Measurements from ENCODE around the gene METTL26. TPM values are rescaled to one million over a fixed set of nuclear protein-coding genes. Genes with fewer than 3 reads are reported as not detected.

The METTL26 gene
- total RNA-seq, 1 donor, result 76.0 TPM

GRCh38 chr16:592518-593306, 43.4 kb downstream of the METTL26 start:
- H3K79me2 ChIP-seq (ENCODE audit: insufficient read depth, low read length), result peaks cover 76% of the 10 kb centered on the region
- no peak overlapping the region for H3K27ac ChIP-seq (ENCODE audit: low read depth, low read length)
- H3K4me3 ChIP-seq (ENCODE audit: insufficient read depth, low read length), result no peak overlapping the region
- no peak overlapping the region for H2AFZ ChIP-seq (ENCODE audit: low read length)
- no peaks in the 10 kb centered on the region for H3K9me3 ChIP-seq (ENCODE audit: low read depth, low read length)
- H3K27me3 ChIP-seq (ENCODE audit: insufficient read depth, low read length), result no peaks in the 10 kb centered on the region
- peaks cover 17% of the 10 kb centered on the region for H3K4me1 ChIP-seq (ENCODE audit: insufficient read depth, low read length)
- H3K4me2 ChIP-seq (ENCODE audit: insufficient read depth, low read length), result no peak overlapping the region
- no peak for TF ChIP-seq CTCF (IDR thresholded peaks at IDR 0.05; ENCODE audit: extremely low read depth, low read depth, low read length)
- peaks cover 57% of the 10 kb centered on the region for H4K20me1 ChIP-seq (ENCODE audit: insufficient read depth, low read length)
- peak; percentile 78 for DNase-seq (ENCODE audit: insufficient read length, low spot score, missing footprints)
- no peaks in the 10 kb centered on the region for H3K36me3 ChIP-seq (ENCODE audit: insufficient read depth, low read length)

GRCh38 chr16:591892-592517, 44.1 kb downstream of the METTL26 start:
- Histone ChIP-seq H3K4me1 (ENCODE audit: insufficient read depth, low read length) (peaks cover 21% of the 10 kb centered on the region), H3K36me3 (ENCODE audit: insufficient read depth, low read length) (no peaks in the 10 kb centered on the region), H3K9me3 (ENCODE audit: low read depth, low read length) (no peaks in the 10 kb centered on the region), H3K27ac (ENCODE audit: low read depth, low read length) (no peak overlapping the region), H3K27me3 (ENCODE audit: insufficient read depth, low read length) (no peaks in the 10 kb centered on the region), H3K4me3 (ENCODE audit: insufficient read depth, low read length) (no peak overlapping the region), H3K79me2 (ENCODE audit: insufficient read depth, low read length) (peaks cover 78% of the 10 kb centered on the region), H3K4me2 (ENCODE audit: insufficient read depth, low read length) (no peak overlapping the region), H4K20me1 (ENCODE audit: insufficient read depth, low read length) (peaks cover 59% of the 10 kb centered on the region), H2AFZ (ENCODE audit: low read length) (no peak overlapping the region)
- DNase-seq (ENCODE audit: insufficient read length, low spot score, missing footprints), result peak; percentile 66
- TF ChIP-seq CTCF (IDR thresholded peaks at IDR 0.05; ENCODE audit: extremely low read depth, low read depth, low read length), result no peak

- Histone ChIP-seq H3K27ac (ENCODE audit: low read depth, low read length) (peak overlapping the region; percentile 51), H3K4me3 (ENCODE audit: insufficient read depth, low read length) (peak overlapping the region; percentile 97), H4K20me1 (ENCODE audit: insufficient read depth, low read length) (peaks cover 55% of the 10 kb centered on the region), H3K4me2 (ENCODE audit: insufficient read depth, low read length) (peak overlapping the region; percentile 81), H3K9me3 (ENCODE audit: low read depth, low read length) (no peaks in the 10 kb centered on the region), H3K4me1 (ENCODE audit: insufficient read depth, low read length) (peaks cover 29% of the 10 kb centered on the region), H3K27me3 (ENCODE audit: insufficient read depth, low read length) (no peaks in the 10 kb centered on the region), H3K36me3 (ENCODE audit: insufficient read depth, low read length) (no peaks in the 10 kb centered on the region), H2AFZ (ENCODE audit: low read length) (no peak overlapping the region), H3K79me2 (ENCODE audit: insufficient read depth, low read length) (peaks cover 72% of the 10 kb centered on the region)
- no peak for TF ChIP-seq CTCF (IDR thresholded peaks at IDR 0.05; ENCODE audit: extremely low read depth, low read depth, low read length)
- DNase-seq (ENCODE audit: insufficient read length, low spot score, missing footprints), result peak; percentile 32
These were observed 44.9 kb downstream of the METTL26 start for GRCh38 chr16:591231-591630.

GRCh38 chr16:590815-591200, 45.3 kb downstream of the METTL26 start:
- Histone ChIP-seq H4K20me1 (ENCODE audit: insufficient read depth, low read length) (peaks cover 53% of the 10 kb centered on the region), H3K36me3 (ENCODE audit: insufficient read depth, low read length) (no peaks in the 10 kb centered on the region), H3K27ac (ENCODE audit: low read depth, low read length) (peak overlapping the region; percentile 51), H3K4me1 (ENCODE audit: insufficient read depth, low read length) (peaks cover 33% of the 10 kb centered on the region), H3K9me3 (ENCODE audit: low read depth, low read length) (no peaks in the 10 kb centered on the region), H3K4me2 (ENCODE audit: insufficient read depth, low read length) (peak overlapping the region; percentile 81), H3K4me3 (ENCODE audit: insufficient read depth, low read length) (peak overlapping the region; percentile 97), H2AFZ (ENCODE audit: low read length) (no peak overlapping the region), H3K79me2 (ENCODE audit: insufficient read depth, low read length) (peaks cover 68% of the 10 kb centered on the region), H3K27me3 (ENCODE audit: insufficient read depth, low read length) (no peaks in the 10 kb centered on the region)
- TF ChIP-seq CTCF (IDR thresholded peaks at IDR 0.05; ENCODE audit: extremely low read depth, low read depth, low read length), result no peak
- DNase-seq (ENCODE audit: insufficient read length, low spot score, missing footprints), result no peak

Data from osteoblast (primary cell).